Endothelial cell of umbilical vein (primary cell): ENCODE measurements around the gene PRPSAP1. TPM values are rescaled to one million over a fixed set of nuclear protein-coding genes. Genes with fewer than 3 reads are reported as not detected.
A peak's percentile ranks its signal among the peaks of the same experiment; 100 is the strongest.

Experiments used
- BruUV-seq: library from RNA; stranded (reverse); fragments of 400-500 nt; replicated peaks from 2 replicates; lab custom pipeline; 2021; lab: Mats Ljungman, UMichigan
- CTCF ChIA-PET: fragments of 300-600, 350-600 bp; sonication (Branson Sonifier 250); formaldehyde crosslinking; loops from one replicate; lab custom pipeline; 2021; ENCODE audit warnings: antibody characterized with exemption, inconsistent platforms; lab: Charles Lee
- POLR2A ChIA-PET: fragments of 300-600, 350-600 bp; sonication (Branson Sonifier 250); formaldehyde crosslinking; loops from one replicate; lab custom pipeline; 2021; ENCODE audit warnings: antibody characterized with exemption, inconsistent platforms; lab: Charles Lee
- DNase-seq: peaks from one replicate; pipeline ENCODE4 v3.0.0-alpha.2; 2011; ENCODE audit warnings: low read depth, low spot score
- FAIRE-seq: peaks from 2 replicates; lab custom pipeline; 2011; peaks lifted over from hg19 to GRCh38; lab: Jason Lieb, UNC
- H2AFZ ChIP-seq: 2 replicates; pipeline ENCODE4 v1.6.0; 2012; ENCODE audit warnings: low read depth, low read length, control low read depth, inconsistent platforms
- H3K27ac ChIP-seq: 2 replicates; pipeline ENCODE4 v1.5.1; 2011; ENCODE audit warnings: low read depth, mild to moderate bottlenecking, control low read depth, low read length, moderate library complexity; ENCODE audit not compliant: insufficient read depth
- H3K27me3 ChIP-seq, 2 experiments: 2 replicates each; pipeline versions ENCODE4 v1.6.0 to v1.6.1; 2011; ENCODE audit warnings: low read length in 2 of 2, mixed read lengths in 1 of 2; ENCODE audit not compliant: control insufficient read depth in 2 of 2, insufficient read depth in 2 of 2
- H3K36me3 ChIP-seq, 2 experiments: 2 replicates in 1 of 2; 3 replicates in 1 of 2; pipeline ENCODE4 v1.5.1; 2011; ENCODE audit warnings: low read length in 2 of 2, mild to moderate bottlenecking in 1 of 2, moderate library complexity in 1 of 2; ENCODE audit not compliant: control insufficient read depth in 2 of 2, insufficient read depth in 2 of 2; ENCODE audit errors: extremely low read depth in 1 of 2
- H3K4me1 ChIP-seq: 3 replicates; pipeline ENCODE4 v1.5.1; 2011; ENCODE audit warnings: mild to moderate bottlenecking, low read length; ENCODE audit not compliant: control insufficient read depth, insufficient read depth; ENCODE audit errors: extremely low read depth
- H3K4me2 ChIP-seq: 2 replicates; pipeline ENCODE4 v1.6.1; 2011; ENCODE audit warnings: low read length, control low read depth, mixed read lengths; ENCODE audit not compliant: insufficient read depth
- H3K4me3 ChIP-seq, 3 experiments: fragments of 200-600 bp in 1 of 3; sonication (generic), shearing (Covaris generic) in 1 of 3; replicated peaks in 1 of 3; 2 replicates each; pipeline ENCODE4 v1.5.1; 2011 to 2016; ENCODE audit warnings: control low read depth in 3 of 3, low read length in 3 of 3, mild to moderate bottlenecking in 2 of 3, inconsistent platforms in 1 of 3, low read depth in 1 of 3, moderate library complexity in 1 of 3; ENCODE audit not compliant: insufficient read depth in 1 of 3
- H3K79me2 ChIP-seq: 2 replicates; pipeline ENCODE4 v1.6.0; 2012; ENCODE audit warnings: low read length, inconsistent platforms; ENCODE audit not compliant: control insufficient read depth, insufficient read depth
- H3K9ac ChIP-seq: replicated peaks from 2 replicates; pipeline ENCODE3; 2011; ENCODE audit warnings: low read length, control low read depth; ENCODE audit not compliant: insufficient read depth; ENCODE audit errors: extremely low read depth
- H3K9me1 ChIP-seq: replicated peaks from 3 replicates; pipeline ENCODE4 v1.6.0; 2011; ENCODE audit warnings: mild to moderate bottlenecking, low read length; ENCODE audit not compliant: control insufficient read depth, insufficient read depth; ENCODE audit errors: extremely low read depth
- H3K9me3 ChIP-seq: replicated peaks from 2 replicates; pipeline ENCODE4 v1.5.1; 2012; ENCODE audit warnings: low read length, inconsistent platforms; ENCODE audit not compliant: control insufficient read depth, insufficient read depth
- H4K20me1 ChIP-seq: replicated peaks from 2 replicates; pipeline ENCODE3; 2011; ENCODE audit warnings: mild to moderate bottlenecking, low read length; ENCODE audit not compliant: control insufficient read depth, insufficient read depth; ENCODE audit errors: extremely low read depth
- EZH2 ChIP-seq: IDR thresholded peaks from 2 replicates; pipeline ENCODE4 v1.6.1; 2012; ENCODE audit warnings: borderline replicate concordance, low read depth, mild to moderate bottlenecking, moderate library complexity, low read length, inconsistent platforms; ENCODE audit not compliant: severe bottlenecking
- JUN ChIP-seq: IDR thresholded peaks from 2 replicates; pipeline ENCODE4 v1.6.1; 2011; ENCODE audit warnings: borderline replicate concordance, low read depth; ENCODE audit not compliant: insufficient read length, insufficient read depth
- POLR2A ChIP-seq: IDR thresholded peaks from 2 replicates; pipeline ENCODE4 v1.6.1; 2012; ENCODE audit warnings: low read depth, mild to moderate bottlenecking, control low read depth, low read length
- POLR2AphosphoS5 ChIP-seq: IDR thresholded peaks from 2 replicates; pipeline ENCODE4 v1.6.1; 2012; ENCODE audit warnings: low read depth, mild to moderate bottlenecking, control low read depth, low read length, moderate library complexity; ENCODE audit not compliant: insufficient read depth
- dilution Hi-C: fragments of 300-500 bp; cut with MboI; formaldehyde crosslinking; loops from one replicate; pipeline ENCODE4 v1.15.0; 2019; ENCODE audit warnings: low sequenced_read_pairs; ENCODE audit not compliant: extremely low pct_ligation_motif_present
- intact Hi-C: fragments of 100-400 bp; cut with micrococcal nuclease; formaldehyde crosslinking; loops from one replicate; pipeline ENCODE4 v1.10.0; 2022
- polyA plus RNA-seq, 4 experiments: library from polyadenylated mRNA; depleted of rRNA in 3 of 4; stranded (reverse) in 3 of 4; unstranded in 1 of 4; fragments of >200 nt; gene quantifications; 2 replicates each; pipeline versions ENCODE4 v1.2.1 to v1.2.3, GENCODE V29; 2011 to 2012; ENCODE audit warnings: missing spikeins in 1 of 4
- total RNA-seq: library from RNA; stranded (reverse); gene quantifications from 2 replicates; pipeline ENCODE4 v1.2.3, GENCODE V29; 2021

Gene PRPSAP1
- total and polyA plus RNA-seq, 2 donors (not counting 3 experiments of a cell fraction or from before 2014, with no cell fraction given), result 90.2 to 123 TPM

DNA sequence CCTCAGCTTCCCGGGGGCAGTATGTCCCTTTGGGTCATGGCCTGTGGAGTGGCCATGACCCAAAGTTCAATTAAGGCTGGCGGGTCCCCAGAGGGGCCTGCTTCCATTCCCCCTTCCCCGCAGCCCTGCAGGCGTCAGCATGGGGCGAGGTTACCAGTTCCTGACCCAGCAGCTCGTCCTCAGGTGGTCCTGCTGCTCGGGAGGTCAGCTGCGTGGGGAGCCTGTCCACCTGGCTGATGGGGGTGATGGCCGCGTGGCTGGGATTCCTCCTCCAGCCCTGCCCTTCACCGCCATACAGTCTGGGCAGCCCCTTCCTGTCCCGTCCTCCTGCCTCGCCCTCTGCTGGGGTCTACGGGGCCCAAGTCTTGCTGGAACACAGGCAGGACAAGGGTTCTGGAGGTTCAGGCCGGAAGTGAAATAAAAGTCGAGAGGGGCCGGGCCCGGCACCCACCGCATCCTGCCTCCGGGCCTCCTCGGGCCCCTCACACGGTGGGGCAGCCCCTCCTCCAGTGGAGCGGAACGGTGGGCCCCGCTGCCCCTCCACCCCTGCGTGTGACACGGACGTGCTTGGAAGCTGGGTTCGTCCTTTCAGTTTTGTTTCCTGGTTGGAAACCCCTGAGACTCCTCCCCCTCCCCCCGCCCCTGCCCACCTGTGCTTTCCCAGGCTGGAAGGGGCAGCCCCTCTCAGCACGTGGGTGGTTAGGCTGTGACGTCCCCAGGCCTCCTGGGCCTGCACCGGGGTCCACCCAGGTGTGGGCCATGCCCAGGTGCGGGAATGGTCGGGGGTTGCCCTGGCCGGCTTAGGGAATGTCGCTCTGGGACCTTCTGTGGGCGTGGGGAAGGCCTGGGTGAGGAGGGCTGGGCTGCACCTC, 81.8 kb downstream of the PRPSAP1 start:
- ChIA-PET POLR2A (no interaction called here), CTCF (interaction anchor here (0.7 to 14.1 kb wide), 6 partner anchors 8 to 258 kb away, joined by 3 to 320 read pairs (median 5); no protein-coding TSS in a partner anchor)
- Histone ChIP-seq H3K9me1 (no peaks in the 10 kb centered on the region), H3K27ac (no peak overlapping the region), H3K4me2 (no peak overlapping the region), H2AFZ (no peak overlapping the region), H3K79me2 (peaks cover 26% of the 10 kb centered on the region), H4K20me1 (no peaks in the 10 kb centered on the region), H3K27me3 (no peaks in the 10 kb centered on the region), H3K36me3 (peaks cover 0 to 6% of the 10 kb centered on the region in 2 experiments), H3K9me3 (no peaks in the 10 kb centered on the region), H3K4me3 (no peak overlapping the region), H3K4me1 (peaks cover 14% of the 10 kb centered on the region), H3K9ac (no peak overlapping the region)
- intact Hi-C loops, result loop anchor here (10.0 kb wide), 1 partner anchor 257 kb away; no protein-coding TSS in a partner anchor
- BruUV-seq, result no TSS peak
- FAIRE-seq, result no peak
- TF ChIP-seq EZH2 (no peak), POLR2AphosphoS5 (peak; percentile 5)
- dilution Hi-C loops, result no loop called here
- DNase-seq, result peak; percentile 21

DNA sequence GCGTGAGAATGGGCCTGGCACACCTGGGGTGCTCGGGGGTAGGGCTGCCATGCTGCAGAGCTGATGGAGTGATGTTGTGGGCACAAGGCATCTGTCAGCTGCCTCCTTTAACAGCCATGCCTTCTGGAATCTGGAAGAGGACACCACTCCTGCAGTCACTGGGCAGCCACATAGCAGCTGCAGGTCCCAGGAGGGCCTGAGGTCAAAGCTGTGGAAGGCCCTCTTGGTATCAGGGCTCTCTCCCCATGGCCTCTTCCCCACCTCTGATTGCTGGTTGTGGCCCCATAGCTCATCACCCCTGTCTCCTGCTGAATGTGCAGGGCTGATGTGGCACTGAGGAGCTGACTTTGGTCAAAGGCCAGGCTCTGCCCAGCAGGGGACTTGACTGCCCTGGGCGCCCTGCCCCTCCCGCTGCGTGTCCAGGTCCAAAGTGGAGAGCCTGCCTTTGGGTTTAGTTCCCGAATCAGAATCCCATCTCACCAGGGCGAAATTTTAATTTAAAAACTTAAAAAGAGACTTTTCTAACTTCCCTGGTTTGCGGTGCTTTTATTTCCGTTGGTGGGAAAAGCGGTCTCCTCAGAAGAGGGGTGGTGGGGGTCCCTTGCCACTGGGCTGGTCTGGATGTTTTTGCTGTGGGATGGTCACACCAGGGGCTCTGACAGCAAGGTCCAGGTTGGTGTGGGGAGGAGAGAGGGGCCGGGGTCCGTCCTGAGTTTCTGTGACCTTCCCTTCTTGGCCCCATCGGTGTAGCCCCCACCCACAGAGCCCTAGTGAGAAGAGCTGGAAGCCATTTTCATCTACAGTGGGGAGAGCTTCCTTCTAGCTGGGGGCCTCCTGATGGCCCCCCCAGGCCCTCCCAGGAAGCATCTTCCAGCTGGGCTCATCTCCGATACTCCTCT, 82.7 kb downstream of the PRPSAP1 start:
- no peak for DNase-seq
- TF ChIP-seq POLR2AphosphoS5 (peak; percentile 11), POLR2A (peak; percentile 16), JUN (no peak)
- Histone ChIP-seq H3K4me3 (no peak overlapping the region), H3K27ac (no peak overlapping the region), H3K9me3 (no peaks in the 10 kb centered on the region), H3K4me1 (peaks cover 20% of the 10 kb centered on the region), H3K4me2 (no peak overlapping the region), H4K20me1 (no peaks in the 10 kb centered on the region), H3K9ac (no peak overlapping the region), H3K36me3 (peaks cover 0 to 6% of the 10 kb centered on the region in 2 experiments), H3K9me1 (no peaks in the 10 kb centered on the region), H3K79me2 (peaks cover 34% of the 10 kb centered on the region), H3K27me3 (no peaks in the 10 kb centered on the region), H2AFZ (no peak overlapping the region)
- no TSS peak for BruUV-seq
- ChIA-PET POLR2A (no interaction called here), CTCF (interaction anchor here (0.7 to 14.1 kb wide), 6 partner anchors 9 to 257 kb away, joined by 3 to 320 read pairs (median 5); no protein-coding TSS in a partner anchor)
- dilution Hi-C loops (no loop called here), intact Hi-C loops (loop anchor here (10.0 kb wide), 1 partner anchor 256 kb away; no protein-coding TSS in a partner anchor)
- FAIRE-seq, result no peak
